Cortex of kidney (tissue), 1 donor: Measurements from ENCODE around the gene CCDC138.

Source experiments
- DNase-seq: peaks from one replicate; lab custom pipeline; 2025; lab: John Stamatoyannopoulos, UW

CCDC138 gene

DNA sequence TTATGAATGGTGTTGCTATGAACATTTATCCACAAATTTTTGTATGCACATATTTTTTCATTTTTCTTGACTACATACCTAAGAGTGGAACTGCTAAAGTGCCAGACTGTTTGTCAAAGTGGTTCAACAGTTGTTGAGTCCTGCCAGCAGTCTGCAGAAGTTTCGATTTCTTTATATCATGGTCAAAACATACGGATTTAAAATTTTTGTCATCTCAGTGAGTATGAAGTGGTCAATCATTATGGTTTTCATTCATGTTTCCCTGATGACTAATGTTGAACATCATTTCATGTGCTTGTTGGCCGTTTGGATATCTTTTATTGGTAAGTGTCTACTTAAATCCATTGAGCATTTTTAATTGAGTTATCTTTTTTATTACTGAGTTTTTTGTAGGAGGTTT is 39.2 kb downstream of the CCDC138 start:
- no peak for DNase-seq

DNA sequence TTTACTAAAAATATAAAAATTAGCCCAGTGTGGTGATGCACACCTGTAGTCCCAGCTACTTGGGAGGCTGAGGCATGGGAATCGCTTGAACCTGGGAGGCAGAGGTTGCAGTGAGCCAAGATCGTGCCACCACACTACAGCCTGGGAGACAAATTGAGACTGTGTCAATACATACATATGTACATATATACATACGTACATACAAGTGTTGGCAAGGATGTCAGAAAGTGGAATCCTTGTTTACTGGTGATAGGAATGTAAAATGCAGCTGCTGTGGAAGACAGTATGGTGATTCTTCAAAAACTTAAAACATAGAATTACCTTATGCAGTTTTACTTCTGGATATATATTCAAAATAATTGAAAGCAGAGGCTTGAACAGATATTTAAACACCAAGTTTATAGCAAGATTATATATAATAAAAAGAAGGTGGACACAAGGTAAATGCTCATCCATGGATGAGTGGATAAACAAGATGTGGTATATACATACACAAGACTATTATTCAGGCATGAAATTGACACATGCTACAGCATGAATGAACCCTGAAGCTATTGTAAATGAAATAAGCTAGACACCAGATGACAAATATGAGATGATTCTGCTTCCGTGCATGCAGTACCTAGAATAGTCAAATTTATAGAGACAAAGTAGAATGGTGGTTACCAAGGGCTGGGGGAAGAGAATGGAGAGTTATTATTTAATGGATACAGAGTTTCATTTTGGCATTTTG is 43.2 kb downstream of the CCDC138 start:
- DNase-seq: no peak

DNA sequence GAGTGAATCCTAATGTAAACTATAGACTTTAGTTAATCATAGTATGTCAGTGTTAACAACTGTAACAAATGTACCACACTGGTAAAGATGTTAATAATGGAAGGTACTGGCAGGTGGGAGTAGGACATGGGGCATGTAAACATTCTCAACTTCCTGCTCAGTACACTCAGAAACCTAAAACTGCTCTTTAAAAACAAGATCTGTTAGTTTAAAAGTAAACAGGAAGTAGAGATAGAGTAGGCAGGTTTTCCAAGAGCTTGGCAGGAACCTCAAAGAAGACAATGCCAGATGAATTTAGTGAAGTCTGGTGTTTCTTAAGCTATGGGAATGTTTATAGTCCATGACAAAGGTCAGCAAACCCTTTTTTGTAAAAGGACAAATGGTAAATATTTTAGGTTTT is 46.6 kb downstream of the CCDC138 start:
- no peak for DNase-seq

DNA sequence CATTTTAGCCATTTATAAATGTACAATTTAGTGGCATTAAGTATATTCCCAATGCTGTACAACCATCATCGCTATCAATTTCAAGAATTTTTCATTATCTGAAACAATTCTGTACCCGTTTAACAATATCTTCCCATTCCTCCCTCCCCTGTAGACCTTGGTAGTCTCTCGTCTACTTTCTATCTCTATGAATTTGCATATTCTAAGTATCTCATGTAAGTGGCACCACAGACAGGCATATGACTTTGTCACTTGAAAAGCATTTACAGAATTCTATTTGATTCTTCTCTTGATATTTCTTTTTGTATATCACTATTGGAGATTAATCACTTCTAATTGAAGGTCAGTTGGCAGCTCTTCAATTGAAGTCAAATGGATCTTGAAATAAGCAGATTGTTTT is 48.0 kb downstream of the CCDC138 start:
- no peak for DNase-seq

DNA sequence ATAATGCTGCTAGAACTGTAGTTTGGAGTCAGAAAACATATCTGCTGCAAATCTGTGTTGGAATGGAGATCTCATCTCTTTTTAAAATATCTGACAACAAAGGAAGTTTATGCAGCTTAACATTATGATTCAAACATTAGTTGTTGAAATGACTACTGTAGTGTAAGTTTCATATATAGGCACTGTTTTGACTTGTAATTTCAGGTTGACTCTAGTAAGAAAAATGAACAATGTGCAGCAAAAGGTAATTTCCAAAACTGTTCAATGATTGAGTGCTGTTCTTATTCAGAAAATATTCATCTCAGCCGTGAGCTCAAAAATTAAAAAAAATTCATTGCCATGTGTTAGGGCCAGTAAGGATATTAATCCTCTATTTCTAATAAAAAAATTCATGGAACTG is 48.5 kb downstream of the CCDC138 start:
- DNase-seq: no peak

DNA sequence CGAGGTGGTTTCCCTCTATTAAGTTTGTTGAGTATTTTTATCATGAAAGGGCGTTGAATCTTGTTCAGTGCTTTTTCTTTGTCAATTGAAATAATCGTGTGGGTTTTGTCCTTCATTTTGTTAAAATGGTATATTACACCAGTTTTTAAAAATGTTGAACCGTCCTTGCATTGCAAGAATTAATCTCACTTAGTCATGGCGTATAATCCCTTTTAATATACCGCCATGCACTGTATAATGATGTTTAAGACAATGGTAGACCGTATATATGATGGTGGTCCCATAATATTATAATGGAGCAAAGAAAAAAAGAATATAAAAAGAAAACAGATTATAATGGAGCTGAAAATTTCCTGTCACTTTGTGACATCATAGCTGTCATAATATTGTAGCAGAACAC is 50.6 kb downstream of the CCDC138 start:
- DNase-seq: no peak

DNA sequence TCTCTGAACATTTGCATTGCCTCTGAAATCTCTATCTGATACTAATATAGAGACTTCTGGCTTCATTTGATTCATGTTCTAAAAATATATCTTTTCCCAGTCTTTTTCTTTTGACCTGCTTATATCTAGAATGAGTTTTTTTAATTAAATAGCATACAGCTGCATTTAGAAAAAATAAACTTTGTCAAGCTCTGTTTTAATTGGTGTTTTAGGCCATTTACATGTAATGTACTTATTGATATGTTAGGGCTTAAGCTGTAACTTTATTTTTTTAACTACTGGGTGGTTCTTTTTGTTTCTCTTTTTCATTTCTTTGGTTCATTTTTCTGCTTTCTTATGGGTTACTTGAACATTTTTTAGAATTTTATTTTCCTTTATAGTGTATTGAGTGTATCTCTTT is 54.9 kb downstream of the CCDC138 start:
- no peak for DNase-seq

DNA sequence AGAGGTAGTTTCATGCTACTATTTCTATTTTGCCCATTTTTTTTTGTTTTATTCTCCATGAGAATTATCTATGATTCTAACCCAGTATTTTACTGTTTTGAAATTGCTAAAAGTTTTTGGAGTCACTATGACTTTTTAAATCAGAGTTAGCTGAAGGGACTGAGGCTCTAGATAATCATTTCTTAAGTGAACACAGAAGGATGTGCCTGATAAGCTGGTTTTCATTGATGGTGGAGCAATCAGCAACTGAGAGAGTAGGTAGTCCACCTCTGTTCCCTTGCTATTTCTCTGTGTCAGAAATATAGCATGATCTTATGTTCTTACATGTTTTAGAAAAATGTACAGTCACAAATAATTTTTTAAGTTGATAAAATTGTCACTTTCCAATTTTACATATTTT is 59.4 kb downstream of the CCDC138 start:
- no peak for DNase-seq

DNA sequence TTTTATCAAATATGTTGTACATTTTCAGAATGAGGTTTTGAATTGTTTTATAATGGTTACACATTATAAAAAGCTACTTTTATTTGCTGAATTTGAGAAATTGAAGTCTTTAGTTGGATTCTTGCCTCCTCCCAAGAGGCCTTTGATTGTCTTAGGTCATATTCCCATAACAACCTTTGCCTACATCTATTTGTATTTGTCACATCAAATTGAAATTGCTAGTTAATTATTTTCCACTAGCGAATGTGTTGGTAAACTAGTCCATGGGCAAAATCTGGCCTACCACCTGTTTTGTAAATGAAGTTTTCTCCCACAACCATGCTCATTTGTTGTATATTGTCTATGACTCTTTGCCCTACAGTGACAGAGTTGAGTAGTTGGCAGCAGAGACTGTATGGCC is 60.4 kb downstream of the CCDC138 start:
- DNase-seq: no peak

DNA sequence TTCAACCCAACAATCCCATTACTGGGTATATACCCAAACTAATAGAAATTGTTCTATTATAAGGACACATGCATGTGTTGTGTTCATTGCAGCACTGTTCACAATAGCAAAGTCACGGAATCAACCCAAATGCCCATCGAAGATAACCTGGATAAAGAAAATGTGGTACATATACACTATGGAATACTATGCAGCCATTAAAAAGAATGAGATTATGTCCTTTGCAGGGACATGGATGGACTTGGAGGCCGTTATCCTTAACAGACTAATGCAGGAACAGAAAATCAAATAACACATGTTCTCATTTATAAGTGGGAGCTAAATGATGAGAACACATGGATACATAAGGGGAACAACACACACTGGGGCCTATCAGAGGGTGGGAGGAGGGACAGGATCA is 65.8 kb downstream of the CCDC138 start:
- no peak for DNase-seq

DNA sequence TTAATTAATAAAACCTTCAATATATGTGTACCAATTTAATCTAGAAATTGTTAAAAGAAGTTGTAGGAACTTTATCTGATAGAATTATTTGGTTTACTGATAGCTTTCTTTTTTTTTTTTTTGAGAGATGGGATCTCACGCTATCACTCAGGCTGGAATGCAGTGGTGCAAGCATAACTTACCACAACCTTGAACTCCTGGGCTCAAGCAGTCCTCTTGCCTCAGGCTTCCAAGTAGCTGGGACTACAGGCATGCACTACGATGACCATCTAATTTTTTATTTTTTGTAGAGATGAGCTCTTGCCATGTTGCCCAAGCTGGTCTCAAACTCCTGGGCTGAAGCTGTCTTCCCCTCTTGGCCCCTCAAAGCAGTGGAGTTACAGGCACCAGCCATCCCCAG is 66.8 kb downstream of the CCDC138 start:
- no peak for DNase-seq

DNA sequence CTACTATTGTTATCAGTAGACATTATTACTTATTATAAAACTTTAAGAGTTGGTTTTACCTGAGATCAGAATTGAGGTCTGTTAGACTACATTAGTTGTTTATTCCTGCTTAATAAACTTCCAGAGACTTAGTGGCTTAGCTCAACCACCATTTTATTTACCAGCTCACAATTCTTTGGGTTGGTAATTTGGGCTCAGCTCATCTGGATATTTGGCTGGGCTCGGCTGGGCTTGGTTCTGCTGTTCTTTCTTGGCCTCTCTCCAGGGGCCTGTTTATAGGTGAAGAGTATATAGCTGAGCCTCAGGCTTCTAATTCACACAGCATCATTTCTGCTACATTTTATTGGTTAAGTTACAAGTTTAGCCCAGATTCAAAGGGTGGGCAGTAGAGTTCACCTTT is 67.9 kb downstream of the CCDC138 start:
- no peak for DNase-seq

DNA sequence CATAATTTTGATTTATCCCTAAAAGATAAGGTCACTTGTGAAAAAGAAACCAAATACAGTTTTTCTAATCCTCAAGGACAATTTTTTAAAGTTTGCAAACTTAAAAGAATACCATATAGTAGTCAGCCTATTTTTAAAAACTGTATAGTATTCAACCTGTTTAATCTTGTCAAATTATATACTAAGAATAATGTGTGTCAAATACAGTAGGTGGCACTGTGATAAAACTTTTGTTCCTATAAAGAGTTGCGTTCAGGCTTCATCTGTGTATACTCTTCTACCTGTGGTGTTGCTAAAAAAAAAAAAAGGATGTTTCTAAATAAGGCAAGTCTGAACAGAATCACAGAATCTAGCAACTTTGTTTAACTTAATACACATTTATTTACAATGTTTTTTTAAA is 68.6 kb downstream of the CCDC138 start:
- no peak for DNase-seq

DNA sequence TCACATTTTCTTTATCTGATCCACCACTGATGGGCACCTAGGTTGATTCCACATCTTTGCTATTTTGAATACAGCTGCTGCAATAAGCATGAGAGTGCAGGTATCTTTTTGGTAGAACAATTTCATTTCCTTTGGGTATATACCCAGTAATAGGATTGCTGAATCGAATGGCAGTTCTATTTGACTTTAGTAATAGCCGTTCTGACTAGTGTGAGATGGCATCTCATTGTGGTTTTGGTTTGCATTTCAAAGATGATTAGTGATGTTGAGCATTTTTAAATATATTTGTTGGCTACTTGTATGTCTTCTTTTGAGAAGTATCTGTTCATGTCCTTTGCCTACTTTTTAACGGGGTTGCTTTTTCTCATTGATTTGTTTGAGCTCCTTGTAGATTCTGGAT is 72.3 kb downstream of the CCDC138 start:
- DNase-seq: no peak

DNA sequence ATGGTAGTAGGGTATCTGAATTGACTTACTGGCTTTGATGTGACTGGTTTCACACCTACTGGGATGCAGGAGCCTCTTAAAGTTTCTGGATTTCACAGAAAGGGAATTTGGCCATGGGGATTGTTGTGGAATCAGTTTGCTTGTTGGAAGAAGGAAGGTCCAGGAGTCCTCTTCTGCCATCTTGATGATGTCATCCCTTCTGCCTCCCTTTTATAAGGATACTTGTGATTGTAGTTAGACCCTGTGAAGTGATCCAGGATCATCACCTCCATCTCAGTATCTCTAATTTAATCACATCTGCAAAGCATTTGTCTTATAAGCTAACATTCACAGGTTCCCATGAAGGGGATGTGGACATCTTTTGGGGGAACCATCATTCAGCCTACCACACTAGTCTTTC is 79.5 kb downstream of the CCDC138 start:
- DNase-seq: no peak

DNA sequence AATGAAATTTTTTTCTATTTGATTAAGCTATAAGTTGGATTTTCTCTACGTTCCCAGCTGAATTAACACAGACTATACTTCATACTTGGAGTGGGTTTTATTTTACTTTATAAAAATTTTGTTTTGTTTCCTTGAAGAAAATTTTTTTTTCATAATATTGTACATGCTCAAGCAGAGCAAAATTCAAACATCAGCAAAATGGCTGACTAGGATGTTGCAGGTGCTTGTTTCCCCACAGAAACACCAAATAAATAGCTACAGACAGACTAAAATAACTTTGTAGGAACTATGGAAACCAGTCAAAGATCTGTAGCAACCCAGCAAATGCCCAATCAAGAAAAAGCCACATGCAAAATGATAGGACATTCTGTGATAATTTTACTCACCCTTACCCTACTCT is 82.3 kb downstream of the CCDC138 start:
- DNase-seq: no peak

DNA sequence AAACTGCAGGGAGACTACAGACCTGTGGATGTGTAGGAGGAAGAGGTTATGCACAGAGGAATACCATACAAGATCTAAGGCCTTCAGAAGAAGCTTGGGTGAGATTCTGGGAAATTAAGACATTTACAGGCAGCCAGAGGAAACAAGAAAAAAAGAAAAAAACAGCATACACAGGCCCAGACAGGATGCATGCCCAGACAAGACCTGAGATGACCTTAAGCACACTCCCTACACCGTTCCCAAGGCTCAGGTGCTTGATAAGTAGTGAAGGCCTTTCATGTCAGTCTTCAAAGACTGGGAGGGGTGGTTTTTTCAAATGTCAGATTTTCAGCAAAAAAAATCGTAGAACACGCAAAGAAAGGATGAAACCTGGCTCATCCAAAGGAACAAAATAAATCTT is 83.0 kb downstream of the CCDC138 start:
- DNase-seq: no peak

DNA sequence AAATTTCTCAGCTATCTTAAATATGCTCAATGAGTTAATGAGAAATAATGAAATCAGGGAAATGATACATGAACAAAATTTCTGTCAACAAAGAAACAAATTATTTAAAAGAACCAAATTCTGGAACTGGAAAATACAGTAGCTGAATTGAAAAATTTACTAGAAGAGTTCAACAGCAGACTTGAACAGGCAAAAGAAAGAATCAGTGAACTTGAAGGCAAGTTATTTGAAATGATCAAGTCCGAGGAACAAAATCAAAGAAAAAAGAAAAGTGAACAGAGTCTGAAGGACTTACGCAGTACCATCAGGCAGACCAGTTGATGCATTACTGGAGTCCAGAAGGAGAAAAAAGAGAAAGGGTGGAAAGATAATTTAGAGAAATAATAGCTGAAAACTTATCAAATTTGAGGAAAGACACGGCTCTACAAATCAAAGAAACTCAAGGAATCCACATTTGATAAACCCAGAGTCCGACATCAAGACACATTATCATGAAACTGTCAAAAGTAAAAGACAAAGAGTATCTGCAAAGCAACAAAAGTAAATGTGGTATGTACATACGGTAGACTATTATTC is 83.6 kb downstream of the CCDC138 start:
- DNase-seq: no peak

DNA sequence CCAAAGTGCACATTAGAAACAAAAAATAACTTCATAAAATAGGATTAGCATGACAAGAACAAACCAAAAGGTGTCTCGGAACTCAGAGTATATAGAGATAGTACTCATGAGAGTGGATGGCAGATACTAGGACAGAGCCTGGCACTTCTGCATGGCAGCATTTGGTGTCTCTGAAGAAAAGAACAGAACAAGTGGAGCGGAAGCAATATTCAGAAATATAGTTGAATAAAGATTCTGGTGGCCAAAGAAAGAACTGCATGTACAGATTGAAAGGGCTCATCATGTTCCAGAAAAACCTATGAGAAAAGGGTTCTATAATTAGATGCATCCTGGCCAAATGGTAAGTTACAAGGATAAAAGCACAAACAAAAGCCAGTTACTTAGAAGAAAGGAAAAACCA is 90.9 kb downstream of the CCDC138 start:
- DNase-seq: no peak

DNA sequence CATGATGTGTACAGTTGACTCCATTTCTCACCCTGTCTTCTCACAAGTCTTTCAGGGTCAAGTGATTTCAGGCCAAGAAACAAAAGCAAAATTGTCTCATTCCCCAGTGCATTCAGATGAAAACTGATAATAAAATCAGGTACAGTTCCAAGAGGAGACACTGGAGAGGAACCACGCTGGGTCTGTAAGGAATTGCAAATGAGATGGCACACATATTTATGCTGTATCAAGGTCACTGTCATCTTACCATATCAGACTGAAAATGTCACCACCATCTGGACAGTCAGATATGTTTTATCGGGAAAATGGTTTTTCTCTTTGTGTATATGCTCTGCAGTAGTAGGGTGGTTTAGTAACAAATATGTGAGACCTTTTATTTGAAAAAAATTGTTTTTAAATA is 91.7 kb downstream of the CCDC138 start:
- no peak for DNase-seq

DNA sequence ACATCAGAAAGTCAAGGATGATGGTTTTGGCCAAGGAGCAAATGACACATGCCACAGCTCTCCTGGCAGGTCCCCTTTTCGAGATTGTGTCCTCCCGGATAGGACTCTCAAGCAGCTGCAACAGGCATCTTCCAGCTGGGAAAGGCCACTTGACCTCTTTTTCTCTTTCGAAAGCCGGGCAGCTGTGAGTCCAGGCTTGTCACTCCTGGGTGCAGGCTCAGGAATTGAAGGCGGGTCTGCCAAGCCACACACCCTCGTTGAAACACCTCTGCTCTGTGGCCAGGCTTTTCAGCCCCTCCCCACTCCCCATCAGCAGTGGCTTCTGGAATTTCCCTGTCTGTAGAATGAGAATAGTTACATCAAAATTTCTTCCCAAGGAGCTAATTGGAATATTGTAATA is 98.0 kb downstream of the CCDC138 start:
- no peak for DNase-seq

DNA sequence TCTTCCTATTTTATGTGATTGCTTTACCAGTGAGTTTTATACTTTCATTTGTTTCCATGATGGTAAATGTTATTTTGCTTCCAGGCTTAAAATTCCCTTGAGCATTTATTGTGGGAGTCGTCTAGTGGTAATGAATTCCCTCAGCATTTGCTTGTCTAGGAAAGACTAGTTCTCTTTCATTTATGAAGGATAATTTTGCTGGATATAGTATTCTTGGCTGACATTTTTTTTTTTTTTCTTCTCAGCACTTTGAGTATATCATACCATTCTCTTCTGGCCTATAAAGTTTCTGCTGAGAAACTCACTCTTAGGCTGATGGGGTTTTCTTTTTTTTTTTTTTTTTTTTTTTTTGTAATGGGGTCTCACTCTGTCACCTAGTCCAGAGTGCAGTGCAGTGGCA is 103.3 kb downstream of the CCDC138 start:
- no peak for DNase-seq

DNA sequence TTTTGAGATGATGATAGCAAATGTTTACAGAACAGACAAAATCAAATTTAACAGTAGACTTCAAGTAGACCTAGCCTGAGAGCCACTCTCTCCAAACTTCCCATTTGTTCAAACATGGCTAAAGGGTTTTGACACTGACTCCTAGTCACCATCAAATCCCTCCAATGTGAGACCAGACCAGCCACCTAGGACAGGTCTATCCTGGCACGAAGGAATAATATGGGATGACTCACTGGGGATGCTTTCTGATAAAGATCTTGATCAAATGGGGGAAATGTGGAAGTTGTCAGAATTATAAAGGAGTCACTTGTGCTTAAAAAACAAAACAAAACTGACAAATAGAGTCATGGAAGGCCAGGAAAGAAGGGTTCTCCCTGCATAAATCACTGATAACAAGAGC is 106.7 kb downstream of the CCDC138 start:
- no peak for DNase-seq

DNA sequence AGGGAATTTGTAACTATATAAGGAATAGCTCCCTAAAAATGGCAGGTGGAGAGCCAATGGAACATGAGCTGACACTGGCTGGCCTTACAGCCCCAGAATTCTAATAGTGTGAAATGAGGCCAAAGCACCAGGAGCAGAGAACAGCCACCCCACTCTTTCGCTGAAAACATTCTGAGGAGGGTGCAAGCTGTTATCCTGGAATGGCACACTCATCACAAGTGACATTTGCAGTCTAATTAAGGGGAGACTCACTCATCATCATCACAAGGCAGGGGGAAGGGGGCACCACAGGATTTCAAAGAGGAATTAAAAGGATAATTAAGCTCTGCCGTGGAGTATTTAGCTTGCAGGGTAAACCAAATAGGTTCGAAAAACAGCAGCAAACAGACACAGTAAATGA is 108.2 kb downstream of the CCDC138 start:
- no peak for DNase-seq
